ENCODE results near the gene DAND5.
A peak's percentile ranks its signal among the peaks of the same experiment; 100 is the strongest.

Gene DAND5

GRCh38 chr19:12969292-12969988, at the start of gene DAND5:
Gene DAND5, plus strand, starts transcription at chr19:12969576. Its CDS starts 85 bp downstream, at chr19:12969661.
- DNase-seq = peak; percentile 16

GRCh38 chr19:12921047-12921446, 48.3 kb upstream of the DAND5 start:
- no peak for DNase-seq

- no peak for DNase-seq
Measured at GRCh38 chr19:12922959-12923358, 46.4 kb upstream of the DAND5 start.

- no peak for DNase-seq
Measured at GRCh38 chr19:12924621-12925310, 44.6 kb upstream of the DAND5 start.

- no peak for DNase-seq
Measured at GRCh38 chr19:12930002-12930645, 39.3 kb upstream of the DAND5 start.

- no peak for DNase-seq
Measured at GRCh38 chr19:12932392-12933286, 36.7 kb upstream of the DAND5 start.

GRCh38 chr19:12933287-12934072, 35.9 kb upstream of the DAND5 start, which contains the start of gene FARSA:
Gene FARSA, minus strand, starts transcription at chr19:12933711. Its CDS starts 15 bp downstream, at chr19:12933696.
- peak; percentile 85 for DNase-seq

- DNase-seq = no peak
Measured at GRCh38 chr19:12935071-12935470, 34.3 kb upstream of the DAND5 start.

GRCh38 chr19:12936582-12936981, 32.8 kb upstream of the DAND5 start:
- DNase-seq = no peak

GRCh38 chr19:12937093-12937926, 32.1 kb upstream of the DAND5 start:
- DNase-seq = no peak

- peak; percentile 98 for DNase-seq
Measured at GRCh38 chr19:12937927-12938778, 31.2 kb upstream of the DAND5 start, which contains the start of gene CALR. Gene CALR, plus strand, starts transcription at chr19:12938609. Its CDS starts 71 bp downstream, at chr19:12938680.

- DNase-seq = no peak
Measured at GRCh38 chr19:12938779-12939601, 30.4 kb upstream of the DAND5 start.

GRCh38 chr19:12939975-12940423, 29.4 kb upstream of the DAND5 start:
- DNase-seq = no peak

GRCh38 chr19:12940897-12941296, 28.5 kb upstream of the DAND5 start:
- no peak for DNase-seq

GRCh38 chr19:12943437-12944044, 25.8 kb upstream of the DAND5 start:
- no peak for DNase-seq

GRCh38 chr19:12944104-12944674, 25.2 kb upstream of the DAND5 start:
- DNase-seq = no peak

- peak; percentile 92 for DNase-seq
Measured at GRCh38 chr19:12945479-12946091, 23.8 kb upstream of the DAND5 start, which contains the start of gene RAD23A. Gene RAD23A, plus strand, starts transcription at chr19:12945862. Its CDS starts 87 bp downstream, at chr19:12945949.

All from NCI-H226 (cell line).